Fibroblast of gingiva (primary cell): Measurements from ENCODE around the gene ALX4.

Experiments used
- DNase-seq: peaks from one replicate; pipeline ENCODE4 v3.0.0-alpha.2; 2011; ENCODE audit warnings: low read depth

The ALX4 gene

GRCh38 chr11:44267750-44268613, 42.0 kb downstream of the ALX4 start:
- DNase-seq: no peak

- DNase-seq: no peak
Measured at GRCh38 chr11:44267006-44267749, 42.8 kb downstream of the ALX4 start.

GRCh38 chr11:44266056-44266780, 43.7 kb downstream of the ALX4 start:
- DNase-seq: no peak

GRCh38 chr11:44264761-44265160, 45.2 kb downstream of the ALX4 start:
- DNase-seq: no peak

- DNase-seq: no peak
Measured at GRCh38 chr11:44264438-44264749, 45.5 kb downstream of the ALX4 start.

GRCh38 chr11:44263738-44264437, 46.1 kb downstream of the ALX4 start:
- DNase-seq: no peak

GRCh38 chr11:44261800-44262591, 47.9 kb downstream of the ALX4 start:
- DNase-seq: no peak

GRCh38 chr11:44260081-44260480, 49.9 kb downstream of the ALX4 start:
- no peak for DNase-seq

- no peak for DNase-seq
Measured at GRCh38 chr11:44258839-44259420, 51.0 kb downstream of the ALX4 start.

- peak; percentile 54 for DNase-seq
Measured at GRCh38 chr11:44258190-44258489, 51.8 kb downstream of the ALX4 start.

GRCh38 chr11:44257338-44258189, 52.4 kb downstream of the ALX4 start:
- DNase-seq: no peak

- DNase-seq: no peak
Measured at GRCh38 chr11:44256673-44257291, 53.2 kb downstream of the ALX4 start.

GRCh38 chr11:44255406-44256071, 54.4 kb downstream of the ALX4 start:
- no peak for DNase-seq

GRCh38 chr11:44252999-44253602, 56.8 kb downstream of the ALX4 start:
- DNase-seq: no peak

- no peak for DNase-seq
Measured at GRCh38 chr11:44250421-44250820, 59.5 kb downstream of the ALX4 start.

- DNase-seq: peak; percentile 77
Measured at GRCh38 chr11:44248109-44248508, 61.8 kb downstream of the ALX4 start.

- no peak for DNase-seq
Measured at GRCh38 chr11:44247508-44247907, 62.4 kb downstream of the ALX4 start.

- DNase-seq: peak; percentile 95
Measured at GRCh38 chr11:44246726-44247125, 63.2 kb downstream of the ALX4 start.
